GM23338 (cell line): ENCODE measurements around the gene BTBD9. TPM values are rescaled to one million over a fixed set of nuclear protein-coding genes. Genes with fewer than 3 reads are reported as not detected.

Source experiments
- ATAC-seq: fragments of 200-7000 bp; cut with Tn5 transposase; 3 replicates; pipeline ENCODE4 v1.9.1; 2020
- DNase-seq: peaks from one replicate; pipeline ENCODE4 v3.0.0-alpha.2; 2015; ENCODE audit warnings: low spot score
- H2AFZ ChIP-seq: fragments of 200-600 bp; sonication (generic); 2 replicates; pipeline ENCODE4 v1.8.0; 2016; ENCODE audit warnings: antibody characterized with exemption, mild to moderate bottlenecking, moderate library complexity
- H3F3A ChIP-seq: fragments of 200-600 bp; sonication (generic); replicated peaks from 2 replicates; pipeline ENCODE4 v1.8.0; 2017; ENCODE audit warnings: antibody characterized with exemption, mixed run types, low read depth
- H3K27ac ChIP-seq: fragments of 200-600 bp; sonication (generic); 2 replicates; pipeline ENCODE4 v1.6.1; 2016; ENCODE audit warnings: low read depth
- H3K27me3 ChIP-seq: fragments of 200-600 bp; sonication (generic); 2 replicates; pipeline ENCODE4 v1.8.0; 2016; ENCODE audit warnings: mild to moderate bottlenecking, mixed run types, moderate library complexity; ENCODE audit not compliant: insufficient read depth
- H3K36me3 ChIP-seq: fragments of 200-600 bp; sonication (generic); 2 replicates; pipeline ENCODE4 v1.8.0; 2016; ENCODE audit warnings: mild to moderate bottlenecking; ENCODE audit not compliant: insufficient read depth
- H3K4me1 ChIP-seq: fragments of 200-600 bp; sonication (generic); 2 replicates; pipeline ENCODE4 v1.8.0; 2016; ENCODE audit warnings: mild to moderate bottlenecking, moderate library complexity; ENCODE audit not compliant: insufficient read depth
- H3K4me2 ChIP-seq: fragments of 200-600 bp; sonication (generic); 2 replicates; pipeline ENCODE4 v1.7.1; 2017; ENCODE audit warnings: mixed run types
- H3K4me3 ChIP-seq: fragments of 200-600 bp; sonication (generic); 2 replicates; pipeline ENCODE4 v1.6.1; 2016; ENCODE audit warnings: mixed run types
- H3K79me2 ChIP-seq: fragments of 200-600 bp; sonication (generic); replicated peaks from 2 replicates; pipeline ENCODE4 v1.8.0; 2017; ENCODE audit warnings: mild to moderate bottlenecking; ENCODE audit not compliant: insufficient read depth
- H3K9me2 ChIP-seq: fragments of 200-600 bp; sonication (generic); 2 replicates; pipeline ENCODE4 v1.8.0; 2017; ENCODE audit not compliant: insufficient read depth
- H4K20me1 ChIP-seq: fragments of 200-600 bp; sonication (generic); replicated peaks from 2 replicates; pipeline ENCODE4 v1.8.0; 2017; ENCODE audit warnings: mild to moderate bottlenecking; ENCODE audit not compliant: insufficient read depth
- H3K27ac Mint-ChIP-seq: 2 replicates; pipeline ENCODE4 v1.8.0; 2020; ENCODE audit warnings: inconsistent platforms, mild to moderate bottlenecking, moderate library complexity, mixed read lengths
- H3K27me3 Mint-ChIP-seq: 3 replicates; pipeline ENCODE4 v1.8.0; 2022; ENCODE audit warnings: low read depth, mild to moderate bottlenecking, moderate library complexity, mixed read lengths, inconsistent platforms; ENCODE audit not compliant: insufficient read depth, poor library complexity
- H3K36me3 Mint-ChIP-seq: 3 replicates; pipeline ENCODE4 v1.8.0; 2021; ENCODE audit warnings: low read depth, mild to moderate bottlenecking, inconsistent platforms, moderate library complexity, mixed read lengths
- H3K4me1 Mint-ChIP-seq: 3 replicates; pipeline ENCODE4 v1.8.0; 2020; ENCODE audit warnings: mild to moderate bottlenecking, inconsistent platforms, mixed read lengths
- H3K4me3 Mint-ChIP-seq: 3 replicates; pipeline ENCODE4 v1.8.0; 2021; ENCODE audit warnings: moderate library complexity, mild to moderate bottlenecking, inconsistent platforms, mixed read lengths
- H3K9me3 Mint-ChIP-seq: 3 replicates; pipeline ENCODE4 v1.8.0; 2020; ENCODE audit warnings: moderate library complexity, mild to moderate bottlenecking, inconsistent platforms, mixed read lengths
- CREB1 ChIP-seq: fragments of 250-450 bp; sonication (Bioruptor Pico); IDR thresholded peaks from 2 replicates; pipeline ENCODE4 v1.5.0; 2020; ENCODE audit warnings: low read depth, mild to moderate bottlenecking, moderate library complexity
- ETS1 ChIP-seq: IDR thresholded peaks from 2 replicates; pipeline ENCODE4 v1.6.1; 2016; ENCODE audit warnings: antibody characterized with exemption
- EZH2 ChIP-seq: fragments of 200-600 bp; sonication (generic); IDR thresholded peaks from one replicate; pipeline ENCODE4 v1.8.0; 2017; ENCODE audit warnings: antibody characterized with exemption, mild to moderate bottlenecking, low read depth; ENCODE audit not compliant: unreplicated experiment
- EZH2phosphoT487 ChIP-seq: fragments of 200-600 bp; sonication (generic); IDR thresholded peaks from one replicate; pipeline ENCODE4 v1.8.1; 2018; ENCODE audit warnings: antibody characterized with exemption; ENCODE audit not compliant: unreplicated experiment
- JUNB ChIP-seq: IDR thresholded peaks from one replicate; pipeline ENCODE4 v1.6.1; 2016; ENCODE audit warnings: antibody characterized with exemption; ENCODE audit not compliant: unreplicated experiment
- NANOG ChIP-seq: IDR thresholded peaks from 2 replicates; pipeline ENCODE4 v1.6.1; 2016; ENCODE audit warnings: antibody characterized with exemption, borderline replicate concordance
- POLR2AphosphoS5 ChIP-seq: IDR thresholded peaks from 2 replicates; pipeline ENCODE4 v1.6.1; 2016; ENCODE audit warnings: antibody characterized with exemption, low read depth
- REST ChIP-seq: IDR thresholded peaks from one replicate; pipeline ENCODE4 v1.6.1; 2018; ENCODE audit warnings: antibody characterized with exemption; ENCODE audit not compliant: unreplicated experiment
- STAT1 ChIP-seq: IDR thresholded peaks from one replicate; pipeline ENCODE4 v1.6.1; 2016; ENCODE audit warnings: antibody characterized with exemption; ENCODE audit not compliant: unreplicated experiment
- ZNF114 ChIP-seq: fragments of 250-450 bp; sonication (Bioruptor Pico); IDR thresholded peaks from 2 replicates; pipeline ENCODE4 v1.5.0; 2020; ENCODE audit warnings: mild to moderate bottlenecking, moderate library complexity
- ZNF331 ChIP-seq: fragments of 250-450 bp; sonication (Bioruptor Pico); IDR thresholded peaks from 2 replicates; pipeline ENCODE4 v1.5.0; 2020; ENCODE audit warnings: low read depth, mild to moderate bottlenecking, moderate library complexity
- polyA plus RNA-seq: library from polyadenylated mRNA; unstranded; fragments of >200 nt; fragmentation: Nextera tagmentation; extraction: Ambion mirVana; gene quantifications from 2 replicates; pipeline ENCODE4 v1.2.1, GENCODE V29; 2016
- total RNA-seq: library from RNA; depleted of rRNA; stranded (reverse); fragments of >200 nt; shearing (Covaris generic); gene quantifications from 2 replicates; pipeline ENCODE4 v1.2.3, GENCODE V29; 2014
- TF ChIP-seq, protein P1 (sequence below): fragments of 250-450 bp; sonication (Bioruptor Pico); IDR thresholded peaks from 2 replicates; pipeline ENCODE4 v1.5.0; 2020; ENCODE audit warnings: mild to moderate bottlenecking, moderate library complexity
- TF ChIP-seq, protein P2 (sequence below), 2 experiments: fragments of 200-600 bp in 1 of 2; sonication (generic) in 1 of 2; conservative IDR thresholded peaks; 2 replicates each; pipeline versions ENCODE4 v1.5.1 to v1.6.1; 2016 to 2017; ENCODE audit warnings: antibody characterized with exemption in 2 of 2, low read depth in 2 of 2, mild to moderate bottlenecking in 2 of 2, moderate library complexity in 1 of 2

The BTBD9 gene
- total and polyA plus RNA-seq, 2 experiments from 2014 or later, result 4.2 to 5.3 TPM

- no peaks in the 10 kb centered on the region for H3K79me2 ChIP-seq
- no peak overlapping the region for H3K27ac ChIP-seq
- no peaks in the 10 kb centered on the region for H3K9me2 ChIP-seq
- Mint-ChIP-seq H3K9me3 (no peaks in the 10 kb centered on the region), H3K36me3 (no peaks in the 10 kb centered on the region), H3K27ac (no peak overlapping the region), H3K27me3 (peaks cover 1% of the 10 kb centered on the region), H3K4me3 (no peak overlapping the region), H3K4me1 (no peaks in the 10 kb centered on the region)
- H3K4me1 ChIP-seq, result no peaks in the 10 kb centered on the region
- H3K36me3 ChIP-seq, result no peaks in the 10 kb centered on the region
- TF ChIP-seq ZNF331 (CRISPR knock-in tag) (no peak), JUNB (no peak), EZH2 (no peak), EZH2phosphoT487 (no peak), NANOG (no peak), STAT1 (no peak), POLR2AphosphoS5 (no peak), REST (no peak), ETS1 (no peak), ZNF114 (CRISPR knock-in tag) (no peak), CREB1 (CRISPR knock-in tag) (no peak)
- TF ChIP-seq, protein P1, sequence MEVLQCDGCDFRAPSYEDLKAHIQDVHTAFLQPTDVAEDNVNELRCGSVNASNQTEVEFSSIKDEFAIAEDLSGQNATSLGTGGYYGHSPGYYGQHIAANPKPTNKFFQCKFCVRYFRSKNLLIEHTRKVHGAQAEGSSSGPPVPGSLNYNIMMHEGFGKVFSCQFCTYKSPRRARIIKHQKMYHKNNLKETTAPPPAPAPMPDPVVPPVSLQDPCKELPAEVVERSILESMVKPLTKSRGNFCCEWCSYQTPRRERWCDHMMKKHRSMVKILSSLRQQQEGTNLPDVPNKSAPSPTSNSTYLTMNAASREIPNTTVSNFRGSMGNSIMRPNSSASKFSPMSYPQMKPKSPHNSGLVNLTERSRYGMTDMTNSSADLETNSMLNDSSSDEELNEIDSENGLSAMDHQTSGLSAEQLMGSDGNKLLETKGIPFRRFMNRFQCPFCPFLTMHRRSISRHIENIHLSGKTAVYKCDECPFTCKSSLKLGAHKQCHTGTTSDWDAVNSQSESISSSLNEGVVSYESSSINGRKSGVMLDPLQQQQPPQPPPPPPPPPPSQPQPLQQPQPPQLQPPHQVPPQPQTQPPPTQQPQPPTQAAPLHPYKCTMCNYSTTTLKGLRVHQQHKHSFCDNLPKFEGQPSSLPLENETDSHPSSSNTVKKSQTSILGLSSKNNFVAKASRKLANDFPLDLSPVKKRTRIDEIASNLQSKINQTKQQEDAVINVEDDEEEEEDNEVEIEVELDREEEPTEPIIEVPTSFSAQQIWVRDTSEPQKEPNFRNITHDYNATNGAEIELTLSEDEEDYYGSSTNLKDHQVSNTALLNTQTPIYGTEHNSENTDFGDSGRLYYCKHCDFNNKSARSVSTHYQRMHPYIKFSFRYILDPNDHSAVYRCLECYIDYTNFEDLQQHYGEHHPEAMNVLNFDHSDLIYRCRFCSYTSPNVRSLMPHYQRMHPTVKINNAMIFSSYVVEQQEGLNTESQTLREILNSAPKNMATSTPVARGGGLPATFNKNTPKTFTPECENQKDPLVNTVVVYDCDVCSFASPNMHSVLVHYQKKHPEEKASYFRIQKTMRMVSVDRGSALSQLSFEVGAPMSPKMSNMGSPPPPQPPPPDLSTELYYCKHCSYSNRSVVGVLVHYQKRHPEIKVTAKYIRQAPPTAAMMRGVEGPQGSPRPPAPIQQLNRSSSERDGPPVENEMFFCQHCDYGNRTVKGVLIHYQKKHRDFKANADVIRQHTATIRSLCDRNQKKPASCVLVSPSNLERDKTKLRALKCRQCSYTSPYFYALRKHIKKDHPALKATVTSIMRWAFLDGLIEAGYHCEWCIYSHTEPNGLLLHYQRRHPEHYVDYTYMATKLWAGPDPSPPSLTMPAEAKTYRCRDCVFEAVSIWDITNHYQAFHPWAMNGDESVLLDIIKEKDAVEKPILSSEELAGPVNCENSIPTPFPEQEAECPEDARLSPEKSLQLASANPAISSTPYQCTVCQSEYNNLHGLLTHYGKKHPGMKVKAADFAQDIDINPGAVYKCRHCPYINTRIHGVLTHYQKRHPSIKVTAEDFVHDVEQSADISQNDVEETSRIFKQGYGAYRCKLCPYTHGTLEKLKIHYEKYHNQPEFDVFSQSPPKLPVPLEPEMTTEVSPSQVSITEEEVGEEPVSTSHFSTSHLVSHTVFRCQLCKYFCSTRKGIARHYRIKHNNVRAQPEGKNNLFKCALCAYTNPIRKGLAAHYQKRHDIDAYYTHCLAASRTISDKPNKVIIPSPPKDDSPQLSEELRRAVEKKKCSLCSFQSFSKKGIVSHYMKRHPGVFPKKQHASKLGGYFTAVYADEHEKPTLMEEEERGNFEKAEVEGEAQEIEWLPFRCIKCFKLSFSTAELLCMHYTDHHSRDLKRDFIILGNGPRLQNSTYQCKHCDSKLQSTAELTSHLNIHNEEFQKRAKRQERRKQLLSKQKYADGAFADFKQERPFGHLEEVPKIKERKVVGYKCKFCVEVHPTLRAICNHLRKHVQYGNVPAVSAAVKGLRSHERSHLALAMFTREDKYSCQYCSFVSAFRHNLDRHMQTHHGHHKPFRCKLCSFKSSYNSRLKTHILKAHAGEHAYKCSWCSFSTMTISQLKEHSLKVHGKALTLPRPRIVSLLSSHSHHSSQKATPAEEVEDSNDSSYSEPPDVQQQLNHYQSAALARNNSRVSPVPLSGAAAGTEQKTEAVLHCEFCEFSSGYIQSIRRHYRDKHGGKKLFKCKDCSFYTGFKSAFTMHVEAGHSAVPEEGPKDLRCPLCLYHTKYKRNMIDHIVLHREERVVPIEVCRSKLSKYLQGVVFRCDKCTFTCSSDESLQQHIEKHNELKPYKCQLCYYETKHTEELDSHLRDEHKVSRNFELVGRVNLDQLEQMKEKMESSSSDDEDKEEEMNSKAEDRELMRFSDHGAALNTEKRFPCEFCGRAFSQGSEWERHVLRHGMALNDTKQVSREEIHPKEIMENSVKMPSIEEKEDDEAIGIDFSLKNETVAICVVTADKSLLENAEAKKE (CRISPR knock-in tag), result no peak
- TF ChIP-seq, protein P2, sequence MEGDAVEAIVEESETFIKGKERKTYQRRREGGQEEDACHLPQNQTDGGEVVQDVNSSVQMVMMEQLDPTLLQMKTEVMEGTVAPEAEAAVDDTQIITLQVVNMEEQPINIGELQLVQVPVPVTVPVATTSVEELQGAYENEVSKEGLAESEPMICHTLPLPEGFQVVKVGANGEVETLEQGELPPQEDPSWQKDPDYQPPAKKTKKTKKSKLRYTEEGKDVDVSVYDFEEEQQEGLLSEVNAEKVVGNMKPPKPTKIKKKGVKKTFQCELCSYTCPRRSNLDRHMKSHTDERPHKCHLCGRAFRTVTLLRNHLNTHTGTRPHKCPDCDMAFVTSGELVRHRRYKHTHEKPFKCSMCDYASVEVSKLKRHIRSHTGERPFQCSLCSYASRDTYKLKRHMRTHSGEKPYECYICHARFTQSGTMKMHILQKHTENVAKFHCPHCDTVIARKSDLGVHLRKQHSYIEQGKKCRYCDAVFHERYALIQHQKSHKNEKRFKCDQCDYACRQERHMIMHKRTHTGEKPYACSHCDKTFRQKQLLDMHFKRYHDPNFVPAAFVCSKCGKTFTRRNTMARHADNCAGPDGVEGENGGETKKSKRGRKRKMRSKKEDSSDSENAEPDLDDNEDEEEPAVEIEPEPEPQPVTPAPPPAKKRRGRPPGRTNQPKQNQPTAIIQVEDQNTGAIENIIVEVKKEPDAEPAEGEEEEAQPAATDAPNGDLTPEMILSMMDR (conservative IDR thresholded peaks at IDR 0.05; ENCODE audit: low read depth in 2 of 2), result no peak
- DNase-seq (no peak), ATAC-seq (no peak)
- H3K27me3 ChIP-seq, result no peaks in the 10 kb centered on the region
- no peaks in the 10 kb centered on the region for H3F3A ChIP-seq
- H3K4me3 ChIP-seq, result no peak overlapping the region
- no peaks in the 10 kb centered on the region for H4K20me1 ChIP-seq
- H2AFZ ChIP-seq, result no peak overlapping the region
- H3K4me2 ChIP-seq, result no peak overlapping the region
Measured at GRCh38 chr6:38584731-38585130, 55.0 kb downstream of the BTBD9 start.
